GM21447 (cell line): ENCODE results near the gene ALK.

Source experiments
- ATAC-seq: cut with Tn5 transposase; IDR thresholded peaks from one replicate; pipeline ENCODE4 v1.9.1; 2021; ENCODE audit not compliant: unreplicated experiment

Gene ALK

GRCh38 chr2:29239209-29239960, 682.0 kb downstream of the ALK start:
- ATAC-seq, result no peak

GRCh38 chr2:29238497-29238896, 682.9 kb downstream of the ALK start:
- ATAC-seq, result no peak

- ATAC-seq, result no peak
These were observed 685.3 kb downstream of the ALK start for GRCh38 chr2:29236074-29236473.

- no peak for ATAC-seq
These were observed 686.0 kb downstream of the ALK start for GRCh38 chr2:29235411-29235810.

- no peak for ATAC-seq
These were observed 688.0 kb downstream of the ALK start for GRCh38 chr2:29233428-29233827.

- ATAC-seq, result no peak
These were observed 689.3 kb downstream of the ALK start for GRCh38 chr2:29232041-29232440.

- ATAC-seq, result no peak
These were observed 691.7 kb downstream of the ALK start for GRCh38 chr2:29229640-29230039.

- no peak for ATAC-seq
These were observed 692.4 kb downstream of the ALK start for GRCh38 chr2:29228947-29229346.

- no peak for ATAC-seq
These were observed 693.3 kb downstream of the ALK start for GRCh38 chr2:29227935-29228675.

GRCh38 chr2:29226808-29227207, 694.6 kb downstream of the ALK start:
- ATAC-seq, result no peak

GRCh38 chr2:29226375-29226774, 695.0 kb downstream of the ALK start:
- no peak for ATAC-seq

- no peak for ATAC-seq
These were observed 695.6 kb downstream of the ALK start for GRCh38 chr2:29225814-29226213.

GRCh38 chr2:29224693-29225551, 696.5 kb downstream of the ALK start:
- no peak for ATAC-seq

GRCh38 chr2:29223851-29224692, 697.3 kb downstream of the ALK start:
- ATAC-seq, result no peak

- no peak for ATAC-seq
These were observed 698.1 kb downstream of the ALK start for GRCh38 chr2:29223257-29223656.

- no peak for ATAC-seq
These were observed 698.8 kb downstream of the ALK start for GRCh38 chr2:29222381-29223179.

GRCh38 chr2:29220506-29221270, 700.7 kb downstream of the ALK start:
- no peak for ATAC-seq

- ATAC-seq, result no peak
These were observed 702.0 kb downstream of the ALK start for GRCh38 chr2:29219374-29219773.

- ATAC-seq, result no peak
These were observed 702.7 kb downstream of the ALK start for GRCh38 chr2:29218550-29219125.
